ENCODE measurements around the gene NID2. TPM values are rescaled to one million over a fixed set of nuclear protein-coding genes. Genes with fewer than 3 reads are reported as not detected.

Gene NID2
- total RNA-seq, 4 donors from 2014 or later = 1.9 to 5.6 (median 4.3) TPM

GRCh38 chr14:52078721-52079120 is 9.9 kb upstream of the NID2 start:
- Histone ChIP-seq H3K9me3 (no peaks in the 10 kb centered on the region), H3K36me3 (no peaks in the 10 kb centered on the region), H3K4me3 (no peak overlapping the region), H3K4me1 (no peaks in the 10 kb centered on the region), H3K27me3 (no peaks in the 10 kb centered on the region), H3K27ac (no peak overlapping the region)
- in situ Hi-C loops (cut with MboI; ENCODE audit: low sequenced_read_pairs in 4 of 4) (no loop called here), intact Hi-C loops (cut with DNase I; ENCODE audit: low total_unique reads) (no loop called here)
- ATAC-seq (no peak), DNase-seq (no peak)
- TF ChIP-seq CTCF (IDR thresholded peaks at IDR 0.05 in 4 of 5, conservative IDR thresholded peaks at IDR 0.05 in 1 of 5) = no peak
- no peak for TF ChIP-seq POLR2A (IDR thresholded peaks at IDR 0.05)

- Histone ChIP-seq H3K9me3 (no peaks in the 10 kb centered on the region), H3K4me3 (no peak overlapping the region), H3K4me1 (no peaks in the 10 kb centered on the region), H3K27me3 (no peaks in the 10 kb centered on the region), H3K36me3 (no peaks in the 10 kb centered on the region), H3K27ac (no peak overlapping the region)
- ATAC-seq = peak in 1 of 2 donors; percentile 19
- TF ChIP-seq POLR2A (IDR thresholded peaks at IDR 0.05) (no peak), CTCF (IDR thresholded peaks at IDR 0.05 in 4 of 5, conservative IDR thresholded peaks at IDR 0.05 in 1 of 5) (no peak)
- in situ Hi-C loops (cut with MboI; ENCODE audit: low sequenced_read_pairs in 4 of 4) = no loop called here
- no peak for DNase-seq
- intact Hi-C loops (cut with DNase I; ENCODE audit: low total_unique reads) = no loop called here
Measured at GRCh38 chr14:52078095-52078531, 9.3 kb upstream of the NID2 start.

GRCh38 chr14:52077256-52077979 is 8.6 kb upstream of the NID2 start:
- Histone ChIP-seq H3K4me3 (no peak overlapping the region), H3K4me1 (no peaks in the 10 kb centered on the region), H3K27me3 (no peaks in the 10 kb centered on the region), H3K27ac (no peak overlapping the region), H3K9me3 (no peaks in the 10 kb centered on the region), H3K36me3 (no peaks in the 10 kb centered on the region)
- in situ Hi-C loops (cut with MboI; ENCODE audit: low sequenced_read_pairs in 4 of 4) (no loop called here), intact Hi-C loops (cut with DNase I; ENCODE audit: low total_unique reads) (no loop called here)
- TF ChIP-seq POLR2A (IDR thresholded peaks at IDR 0.05) = no peak
- TF ChIP-seq CTCF (IDR thresholded peaks at IDR 0.05 in 4 of 5, conservative IDR thresholded peaks at IDR 0.05 in 1 of 5) = no peak
- no peak for DNase-seq
- ATAC-seq = no peak

- H3K27me3 ChIP-seq = no peaks in the 10 kb centered on the region
- intact Hi-C loops (cut with DNase I; ENCODE audit: low total_unique reads) = no loop called here
- H3K27ac ChIP-seq = no peak overlapping the region
- H3K4me1 ChIP-seq = no peaks in the 10 kb centered on the region
- H3K9me3 ChIP-seq = no peaks in the 10 kb centered on the region
- ATAC-seq = no peak
- H3K4me3 ChIP-seq = no peak overlapping the region
- no peak for DNase-seq
- in situ Hi-C loops (cut with MboI; ENCODE audit: low sequenced_read_pairs in 4 of 4) = no loop called here
- TF ChIP-seq POLR2A (IDR thresholded peaks at IDR 0.05) (no peak), CTCF (IDR thresholded peaks at IDR 0.05 in 4 of 5, conservative IDR thresholded peaks at IDR 0.05 in 1 of 5) (no peak)
- no peaks in the 10 kb centered on the region for H3K36me3 ChIP-seq
Measured at GRCh38 chr14:52076334-52076733, 7.5 kb upstream of the NID2 start.

GRCh38 chr14:52075371-52075770 is 6.5 kb upstream of the NID2 start:
- Histone ChIP-seq H3K27ac (no peak overlapping the region), H3K4me1 (no peaks in the 10 kb centered on the region), H3K36me3 (no peaks in the 10 kb centered on the region), H3K27me3 (no peaks in the 10 kb centered on the region), H3K9me3 (no peaks in the 10 kb centered on the region), H3K4me3 (no peak overlapping the region)
- DNase-seq = no peak
- intact Hi-C loops (cut with DNase I; ENCODE audit: low total_unique reads) (no loop called here), in situ Hi-C loops (cut with MboI; ENCODE audit: low sequenced_read_pairs in 4 of 4) (no loop called here)
- no peak for ATAC-seq
- TF ChIP-seq POLR2A (IDR thresholded peaks at IDR 0.05) (no peak), CTCF (IDR thresholded peaks at IDR 0.05 in 4 of 5, conservative IDR thresholded peaks at IDR 0.05 in 1 of 5) (no peak)

Data from gastrocnemius medialis (tissue), 4 donors.